NCI-H1417 treated with DMSO at 0.1 percent for 48 hours (cell line): ENCODE results near the gene TNNC2.
"Not testable (repeated sequence)": the region's sequence is repeated elsewhere in the genome, so short reads cannot be mapped to it uniquely, and the experiment has no call there.

Experiments
- DNase-seq: peaks from one replicate; lab custom pipeline; 2025; lab: John Stamatoyannopoulos, UW

The TNNC2 gene

DNA sequence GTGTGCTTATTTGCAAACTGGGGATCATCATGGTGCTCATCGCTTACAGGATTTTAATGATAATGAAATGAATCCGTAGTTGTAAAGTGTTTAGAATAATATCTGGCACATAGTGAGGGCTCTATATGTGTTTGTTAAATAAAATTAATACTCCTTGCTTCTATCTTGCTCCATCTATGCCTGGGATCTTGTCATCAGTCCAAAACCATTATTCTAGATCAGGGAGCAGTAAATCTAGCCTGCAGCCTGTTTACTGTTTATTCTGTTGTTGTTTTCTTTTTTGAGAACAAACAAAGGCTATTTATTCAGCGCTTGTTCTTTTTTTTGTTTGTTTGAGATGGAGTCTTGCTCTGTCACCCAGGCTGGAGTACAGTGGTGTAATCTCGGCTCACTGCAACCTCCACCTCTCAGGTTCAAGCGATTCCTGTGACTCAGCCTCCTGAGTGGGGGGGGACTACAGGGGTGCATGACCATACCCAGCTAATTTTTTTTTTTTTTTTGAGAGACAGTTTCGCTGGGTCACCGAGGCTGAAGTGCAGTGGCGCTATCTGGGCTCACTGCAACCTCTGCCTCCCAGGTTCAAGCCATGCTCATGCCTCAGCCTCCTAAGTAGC is 22.0 kb upstream of the TNNC2 start:
- no peak for DNase-seq

DNA sequence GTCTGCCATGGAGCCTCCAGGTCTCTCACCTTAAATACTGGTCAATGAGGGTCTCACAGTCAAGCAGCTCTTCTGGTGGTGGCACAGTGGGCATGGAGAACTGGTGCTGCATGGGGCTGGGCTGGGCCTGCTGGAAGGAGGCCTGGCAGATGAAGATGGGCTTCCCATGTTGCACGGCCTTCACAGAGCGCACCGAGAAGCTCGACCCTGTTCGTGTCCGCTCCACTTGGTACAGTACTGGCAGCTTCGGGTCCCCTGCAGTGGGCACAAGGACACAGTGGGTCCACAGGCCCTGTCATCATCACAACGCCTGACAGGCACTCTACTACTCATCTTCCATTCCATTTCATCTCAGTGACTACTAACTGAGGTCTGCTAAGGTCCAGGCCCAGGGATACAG is 21.3 kb upstream of the TNNC2 start:
- no peak for DNase-seq

DNA sequence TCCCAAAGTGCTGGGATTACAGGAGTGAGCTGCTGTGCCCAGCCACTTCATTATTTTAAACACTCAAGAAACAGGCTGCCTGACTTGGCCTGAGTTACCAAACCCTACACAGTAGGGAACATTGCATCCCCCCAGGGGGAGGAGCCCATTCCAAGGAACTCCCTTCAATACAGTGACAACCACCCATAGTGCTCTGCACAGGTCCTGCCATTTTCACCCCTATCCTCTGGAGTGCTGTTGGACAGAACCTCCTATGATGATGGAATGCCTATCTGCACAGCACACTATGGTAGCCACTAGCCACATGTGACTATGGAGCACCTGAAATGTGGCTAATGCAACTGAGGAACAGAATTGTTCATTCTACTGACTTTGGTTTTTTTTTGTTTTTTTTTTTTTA is 18.3 kb upstream of the TNNC2 start:
- DNase-seq: no peak

DNA sequence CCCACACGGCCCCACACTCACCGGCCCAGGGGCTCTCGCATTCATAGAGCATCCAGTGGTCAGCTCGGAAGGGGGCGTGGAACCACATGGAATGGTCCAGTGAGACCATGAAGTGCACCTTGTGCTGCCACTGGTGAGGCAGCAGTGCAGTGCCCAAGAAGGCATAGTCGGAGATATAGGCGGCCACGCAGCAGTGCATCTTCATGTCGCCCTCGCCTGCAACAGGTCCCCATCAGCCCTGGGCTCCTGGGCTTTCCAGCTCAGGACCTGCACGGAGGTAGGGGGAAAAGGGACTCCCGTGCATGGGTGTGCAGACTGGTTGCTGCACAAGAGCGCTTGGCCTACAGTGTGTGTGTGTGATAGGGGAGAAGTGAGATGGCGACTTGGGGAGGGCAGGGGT is 16.4 kb upstream of the TNNC2 start:
- DNase-seq: no peak

DNA sequence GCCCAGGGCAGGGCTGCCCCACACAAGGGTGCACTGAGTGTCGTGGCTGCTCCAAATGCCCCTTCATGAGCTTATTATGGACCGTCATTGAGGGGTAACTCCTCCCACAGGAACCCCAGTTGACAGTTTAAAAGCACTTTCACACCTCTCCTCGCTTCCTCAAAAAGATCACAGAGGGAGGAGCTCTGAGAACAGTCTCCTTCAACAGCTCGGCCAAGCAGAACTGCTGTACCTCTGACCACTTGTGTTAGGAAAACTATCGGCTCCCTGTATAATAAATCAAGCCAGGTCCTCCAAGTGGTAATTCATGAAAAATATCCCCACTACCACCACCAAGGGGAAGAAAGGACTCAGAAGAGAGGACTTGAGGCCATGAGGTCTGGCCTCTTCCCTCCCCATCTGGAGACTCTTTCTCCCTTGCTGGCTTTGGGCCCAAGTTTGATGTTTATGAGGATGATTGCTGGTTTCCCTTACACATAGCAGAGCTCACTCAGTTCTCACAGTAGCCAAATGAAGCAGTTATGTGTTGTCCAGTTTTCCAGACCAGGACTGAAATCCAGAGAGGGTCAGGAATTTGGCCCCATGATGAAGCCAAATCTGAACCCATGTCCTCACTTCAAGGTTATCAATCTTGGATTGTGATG is 15.2 kb upstream of the TNNC2 start:
- no peak for DNase-seq

DNA sequence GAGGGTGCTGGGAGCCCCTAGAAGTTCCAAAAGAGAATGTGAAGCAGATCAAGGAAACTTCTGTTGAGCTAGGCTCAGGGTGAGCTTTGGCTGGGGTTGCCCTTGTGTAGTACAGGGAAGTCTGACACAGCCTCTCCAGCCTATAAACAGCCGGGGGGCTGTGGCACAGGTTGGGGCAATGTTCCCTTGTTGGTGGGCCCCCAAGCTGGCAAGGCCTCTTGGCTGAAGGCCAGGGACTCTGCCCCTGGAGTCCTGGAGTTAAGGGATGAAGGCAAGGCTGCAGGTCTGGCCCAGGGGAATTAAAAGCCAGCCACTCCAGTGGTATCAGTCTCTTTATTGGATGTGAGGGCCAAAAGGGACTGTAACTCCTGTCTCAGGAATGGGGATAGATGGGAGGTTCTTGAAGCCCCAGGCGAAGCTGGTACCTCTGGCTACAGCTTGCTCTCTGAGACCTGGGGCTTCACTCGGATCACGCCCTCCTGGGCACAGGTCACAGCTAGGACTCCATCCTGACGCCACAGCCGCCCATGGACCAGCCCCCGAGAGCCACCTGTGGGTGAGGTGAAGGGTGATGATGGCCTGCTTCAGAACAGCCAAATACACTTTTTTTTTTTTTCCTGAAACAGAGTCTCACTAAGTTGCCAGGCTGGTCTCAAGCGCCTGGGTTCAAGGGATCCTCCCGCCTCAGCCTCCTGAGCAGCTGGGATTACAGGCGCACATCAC is 14.5 kb upstream of the TNNC2 start:
- no peak for DNase-seq

DNA sequence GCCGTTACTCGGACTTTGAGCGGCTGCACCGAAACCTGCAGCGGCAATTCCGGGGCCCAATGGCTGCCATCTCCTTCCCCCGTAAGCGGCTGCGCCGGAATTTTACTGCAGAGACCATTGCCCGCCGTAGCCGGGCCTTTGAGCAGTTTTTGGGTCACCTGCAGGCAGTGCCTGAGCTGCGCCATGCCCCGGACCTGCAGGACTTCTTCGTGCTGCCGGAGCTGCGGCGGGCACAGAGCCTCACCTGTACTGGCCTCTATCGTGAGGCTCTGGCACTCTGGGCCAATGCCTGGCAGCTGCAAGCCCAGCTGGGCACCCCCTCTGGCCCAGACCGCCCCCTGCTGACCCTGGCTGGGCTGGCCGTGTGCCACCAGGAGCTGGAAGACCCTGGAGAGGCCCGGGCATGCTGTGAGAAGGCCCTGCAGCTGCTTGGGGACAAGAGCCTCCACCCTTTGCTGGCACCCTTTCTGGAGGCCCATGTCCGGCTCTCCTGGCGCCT is 13.6 kb upstream of the TNNC2 start:
- no peak for DNase-seq

DNA sequence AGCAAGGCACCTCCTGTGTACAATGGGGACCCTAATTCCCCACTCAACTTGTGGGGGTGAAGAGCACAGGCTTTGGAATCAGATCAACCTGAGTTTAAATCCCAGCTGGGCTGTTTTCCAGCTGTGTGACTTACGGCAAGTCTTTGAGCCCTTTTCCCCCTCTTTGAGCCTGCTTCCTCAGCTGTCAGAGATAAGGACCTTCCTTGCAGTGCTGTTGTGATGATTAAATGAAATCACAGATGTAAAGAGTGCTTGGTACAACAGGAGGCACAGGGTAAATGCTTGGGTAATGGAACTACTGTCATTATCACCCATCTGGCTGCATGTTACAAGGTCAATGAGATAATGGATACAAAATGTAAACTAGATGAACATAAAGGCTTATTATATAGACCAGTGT is 9.7 kb upstream of the TNNC2 start:
- DNase-seq: no peak

DNA sequence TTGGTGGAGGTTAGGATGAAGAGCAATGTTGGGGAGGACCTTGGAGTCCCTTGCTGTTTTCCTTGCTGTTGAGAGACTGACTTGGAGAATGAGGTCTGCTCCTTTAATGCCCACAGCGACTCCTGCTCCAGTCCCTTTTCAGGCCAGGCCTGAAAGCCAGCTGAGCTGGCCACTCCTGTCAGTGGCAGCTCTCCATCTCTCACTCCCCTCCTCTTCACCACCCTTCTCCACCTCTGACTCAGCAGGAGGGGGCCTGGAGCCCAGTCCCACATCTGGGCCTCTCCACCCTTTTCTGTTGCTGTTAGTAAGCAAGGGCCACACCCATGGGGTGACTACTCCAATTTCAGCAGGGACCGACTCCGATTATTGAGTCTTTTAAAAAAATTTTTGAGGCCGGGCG is 8.7 kb upstream of the TNNC2 start:
- DNase-seq: no peak

DNA sequence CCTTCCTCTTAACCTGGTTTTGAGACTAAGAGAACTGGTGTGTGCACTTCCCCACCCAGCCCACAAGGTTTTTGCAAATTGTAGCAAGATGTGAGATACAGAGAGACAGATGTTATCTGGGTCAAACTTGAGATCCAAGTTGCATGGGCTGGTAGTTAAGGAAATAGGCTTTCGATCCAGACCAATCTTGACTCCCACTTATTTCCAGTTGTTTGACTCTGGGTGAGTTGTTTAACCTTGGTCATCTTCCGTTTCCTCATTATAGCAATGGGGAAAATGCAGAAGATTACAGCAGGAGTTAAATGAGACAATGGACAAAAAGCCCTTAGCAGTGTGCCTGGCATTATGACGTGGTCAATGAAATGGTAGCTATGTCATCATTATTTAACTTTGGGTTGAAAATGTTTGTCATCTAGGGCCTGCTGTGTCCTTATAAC is 8.2 kb upstream of the TNNC2 start:
- no peak for DNase-seq

DNA sequence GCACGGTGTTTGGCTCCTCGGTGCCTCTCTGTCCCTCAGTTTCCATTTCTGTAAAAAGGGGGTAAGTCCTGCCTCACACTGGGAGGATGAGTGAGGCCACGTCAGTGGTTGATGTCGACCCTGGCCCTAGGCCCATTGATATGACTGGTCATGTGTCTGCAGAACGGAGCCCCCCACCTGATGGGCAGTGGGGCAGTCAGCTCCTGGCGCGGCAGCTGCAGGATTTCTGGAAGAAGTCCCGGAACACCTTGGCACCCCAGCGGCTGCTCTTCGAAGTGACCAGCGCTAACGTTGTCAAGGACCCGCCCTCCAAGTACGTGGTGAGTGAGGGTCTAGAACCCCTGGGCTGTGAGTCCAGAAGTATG is 7.7 kb upstream of the TNNC2 start:
- no peak for DNase-seq

DNA sequence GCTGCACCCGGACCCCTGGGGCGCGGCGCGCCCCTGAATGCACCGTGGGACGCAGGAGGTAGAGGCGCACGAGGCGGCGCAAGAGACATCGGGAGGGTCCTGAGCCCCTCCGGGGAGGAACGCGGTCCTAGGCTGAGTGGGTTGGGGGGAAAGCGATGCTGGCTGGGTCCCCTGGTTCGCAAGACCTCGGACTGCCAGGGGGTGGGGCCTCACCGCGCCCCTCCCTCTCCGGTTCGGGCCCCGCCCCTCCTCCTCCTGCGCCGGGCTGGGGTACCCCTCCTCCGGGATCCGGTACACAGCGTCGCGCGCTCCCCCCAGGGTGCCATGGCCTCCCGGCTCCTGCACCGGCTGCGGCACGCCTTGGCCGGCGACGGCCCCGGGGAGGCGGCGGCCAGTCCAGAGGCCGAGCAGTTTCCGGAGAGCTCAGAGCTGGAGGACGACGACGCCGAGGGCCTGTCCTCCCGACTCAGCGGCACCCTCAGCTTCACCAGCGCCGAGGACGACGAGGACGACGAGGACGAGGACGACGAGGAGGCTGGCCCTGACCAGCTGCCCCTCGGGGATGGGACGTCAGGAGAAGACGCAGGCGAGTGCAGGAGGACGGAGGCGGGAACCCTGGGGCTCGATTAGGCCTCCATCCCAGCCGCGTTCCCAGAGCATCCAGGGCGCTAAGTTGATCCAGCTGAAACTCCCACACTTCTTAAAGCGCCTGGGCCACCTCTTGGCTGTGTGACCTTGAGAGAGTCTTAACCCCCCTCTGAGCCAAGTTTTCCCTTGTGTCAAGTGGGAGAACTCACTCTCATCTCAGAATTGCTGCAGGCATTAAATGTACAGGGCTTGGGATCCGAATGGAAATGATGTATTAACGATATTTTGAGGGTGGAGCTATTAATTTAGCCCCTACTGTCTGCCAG is 7.0 kb upstream of the TNNC2 start:
- no peak for DNase-seq

DNA sequence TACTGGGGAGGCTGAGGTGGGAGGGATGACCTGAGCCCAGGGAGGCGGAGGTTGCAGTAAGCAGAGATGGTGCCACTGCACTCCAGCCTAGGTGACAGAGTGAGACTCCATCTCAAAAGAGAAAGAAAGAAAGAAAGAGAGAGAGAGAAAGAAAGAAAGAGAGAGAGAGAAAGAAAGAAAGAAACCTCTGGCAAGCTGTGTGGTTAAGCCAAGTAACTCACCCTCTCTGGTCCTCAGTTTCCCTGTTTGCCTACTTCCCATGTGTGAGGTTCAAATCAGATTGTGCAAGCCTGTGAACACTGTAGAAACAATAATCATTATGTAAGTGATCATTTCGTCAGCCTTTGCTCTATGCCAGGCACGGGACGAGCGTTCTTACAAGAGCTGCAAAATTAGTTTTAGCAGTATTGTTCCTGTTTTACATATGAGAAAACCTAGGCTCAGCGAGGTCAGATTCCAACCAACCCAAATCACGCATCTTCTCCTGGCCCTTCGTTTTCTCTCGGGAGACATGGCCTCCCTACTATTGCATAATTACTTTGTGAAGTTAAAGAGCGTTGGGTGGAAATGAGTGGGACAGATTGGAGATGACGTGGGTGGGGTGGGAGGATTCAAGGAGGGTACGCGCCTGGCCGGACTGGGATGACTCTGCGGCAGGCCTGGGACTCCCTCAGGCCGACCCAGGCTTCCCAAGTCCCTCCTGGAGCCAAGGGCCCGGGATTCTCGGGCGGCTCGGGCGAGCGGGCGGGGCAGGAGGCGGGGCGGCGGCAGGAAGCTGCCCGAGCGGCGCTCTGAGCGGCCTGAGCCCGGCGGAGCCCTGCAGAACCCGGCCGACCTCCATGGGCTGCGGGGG is 6.1 kb upstream of the TNNC2 start, which contains the start of gene SNX21:
Gene SNX21, plus strand, starts transcription at position 770 of the 853 bp plus-strand sequence. CDS start 121 bp downstream, outside the sequence.
- no peak for DNase-seq

DNA sequence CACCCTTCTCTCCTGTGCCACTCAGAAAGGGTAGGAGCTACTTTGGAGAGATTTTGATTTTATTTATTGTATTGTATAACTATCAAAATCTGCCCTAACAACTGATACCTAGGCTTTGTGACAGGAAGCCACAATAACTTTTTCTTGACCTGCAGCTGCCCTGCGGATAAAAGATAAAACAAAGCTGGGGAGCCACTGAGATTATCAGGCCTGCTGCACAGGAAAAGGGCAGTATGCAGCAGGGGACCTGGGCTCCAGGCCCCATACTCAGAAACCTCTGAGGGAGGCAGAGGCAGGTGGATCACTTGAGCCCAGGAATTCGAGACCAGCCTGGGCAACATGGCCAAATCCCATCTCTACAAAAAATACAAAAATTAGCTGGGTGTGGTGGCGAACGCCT is 5.5 kb upstream of the TNNC2 start:
- no peak for DNase-seq

DNA sequence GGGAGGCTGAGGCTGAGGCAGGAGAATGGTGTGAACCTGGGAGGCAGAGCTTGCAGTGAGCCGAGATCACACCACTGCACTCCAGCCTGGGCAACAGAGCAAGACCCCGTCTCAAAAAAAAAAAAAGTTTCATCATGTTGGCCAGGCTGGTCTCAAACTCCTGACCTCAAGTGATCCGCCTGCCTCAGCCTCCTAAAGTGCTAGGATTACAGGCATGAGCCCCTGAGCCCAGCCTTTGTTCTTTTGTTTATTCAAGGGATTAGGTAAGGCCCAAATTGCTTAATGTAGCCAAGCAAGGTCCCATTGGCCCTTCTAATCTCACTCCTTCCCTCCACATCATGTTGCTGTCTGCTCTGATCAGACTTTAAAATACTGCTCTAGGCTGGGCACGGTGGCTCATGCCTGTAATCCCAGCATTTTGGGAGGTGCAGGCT is 2.6 kb upstream of the TNNC2 start:
- not testable (repeated sequence) for DNase-seq

DNA sequence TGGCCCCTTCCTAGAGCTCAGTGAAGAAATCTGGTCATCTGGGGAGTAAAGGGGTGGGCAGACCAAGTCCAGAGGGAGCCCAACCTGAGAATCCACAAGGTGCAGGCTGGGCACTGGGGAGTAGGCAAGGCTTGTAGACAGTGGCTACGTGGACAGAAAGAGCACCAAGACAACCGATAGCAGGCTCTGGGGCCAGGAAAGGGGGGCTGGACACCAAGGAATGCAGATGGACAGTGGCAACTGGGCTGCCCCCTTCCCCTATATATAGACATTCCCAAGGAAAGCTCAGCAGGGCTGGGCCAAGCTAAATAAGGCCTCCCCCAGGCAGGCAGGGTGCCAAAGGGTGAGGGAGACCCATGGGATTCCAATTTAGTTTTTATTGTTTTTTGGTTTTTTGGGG is 1.5 kb upstream of the TNNC2 start:
- no peak for DNase-seq

DNA sequence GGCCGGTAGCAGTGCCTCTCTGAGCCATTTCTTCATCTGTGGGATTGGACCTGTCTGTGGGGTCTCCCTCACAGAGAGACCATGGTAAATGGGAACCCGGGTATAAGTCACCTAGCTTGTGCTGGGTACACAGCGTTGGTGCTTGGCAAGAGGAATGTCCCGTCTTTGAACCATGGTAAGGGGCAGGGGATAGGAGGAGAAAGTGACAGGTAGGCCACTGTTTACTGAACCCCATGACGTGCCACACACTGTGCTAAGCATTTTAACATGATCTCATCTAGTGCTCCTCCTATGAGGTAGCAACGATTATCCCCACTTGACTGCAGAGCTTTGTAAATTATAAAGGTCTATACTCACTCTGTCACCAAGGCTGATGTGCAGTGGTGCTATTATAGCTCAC is 600 bp upstream of the TNNC2 start:
- no peak for DNase-seq

DNA sequence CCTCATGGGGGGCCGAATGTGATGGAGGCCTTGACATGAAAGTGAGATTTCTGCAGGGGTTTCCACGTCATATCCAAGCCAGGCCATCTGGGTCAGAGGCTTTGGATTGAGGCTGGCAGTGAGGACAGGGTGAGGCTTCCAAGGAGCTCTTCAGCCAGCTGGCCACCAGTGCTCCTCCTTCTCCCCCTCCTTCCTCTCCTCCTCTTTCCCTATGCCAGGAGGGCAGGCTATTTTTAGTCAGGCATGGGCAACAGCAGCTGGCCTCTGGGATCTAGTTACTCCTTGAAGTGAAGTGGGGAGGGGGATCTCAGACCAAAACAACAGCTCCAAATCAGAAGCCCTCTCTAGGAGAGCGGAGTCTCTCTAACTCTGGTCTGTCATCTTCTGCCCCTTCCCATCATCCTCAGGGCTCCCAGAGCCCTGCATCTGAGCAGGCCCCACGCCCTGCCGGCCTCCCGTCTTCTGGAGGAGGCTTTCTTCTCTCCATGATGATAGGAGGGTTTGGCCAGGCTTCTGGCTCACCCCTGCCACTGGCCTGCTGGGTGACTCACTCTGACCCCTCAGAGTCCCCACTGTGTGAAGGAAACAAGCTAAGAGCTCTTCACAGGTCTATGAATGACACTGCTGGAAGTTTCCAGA is 612 bp downstream of the TNNC2 start:
- no peak for DNase-seq

DNA sequence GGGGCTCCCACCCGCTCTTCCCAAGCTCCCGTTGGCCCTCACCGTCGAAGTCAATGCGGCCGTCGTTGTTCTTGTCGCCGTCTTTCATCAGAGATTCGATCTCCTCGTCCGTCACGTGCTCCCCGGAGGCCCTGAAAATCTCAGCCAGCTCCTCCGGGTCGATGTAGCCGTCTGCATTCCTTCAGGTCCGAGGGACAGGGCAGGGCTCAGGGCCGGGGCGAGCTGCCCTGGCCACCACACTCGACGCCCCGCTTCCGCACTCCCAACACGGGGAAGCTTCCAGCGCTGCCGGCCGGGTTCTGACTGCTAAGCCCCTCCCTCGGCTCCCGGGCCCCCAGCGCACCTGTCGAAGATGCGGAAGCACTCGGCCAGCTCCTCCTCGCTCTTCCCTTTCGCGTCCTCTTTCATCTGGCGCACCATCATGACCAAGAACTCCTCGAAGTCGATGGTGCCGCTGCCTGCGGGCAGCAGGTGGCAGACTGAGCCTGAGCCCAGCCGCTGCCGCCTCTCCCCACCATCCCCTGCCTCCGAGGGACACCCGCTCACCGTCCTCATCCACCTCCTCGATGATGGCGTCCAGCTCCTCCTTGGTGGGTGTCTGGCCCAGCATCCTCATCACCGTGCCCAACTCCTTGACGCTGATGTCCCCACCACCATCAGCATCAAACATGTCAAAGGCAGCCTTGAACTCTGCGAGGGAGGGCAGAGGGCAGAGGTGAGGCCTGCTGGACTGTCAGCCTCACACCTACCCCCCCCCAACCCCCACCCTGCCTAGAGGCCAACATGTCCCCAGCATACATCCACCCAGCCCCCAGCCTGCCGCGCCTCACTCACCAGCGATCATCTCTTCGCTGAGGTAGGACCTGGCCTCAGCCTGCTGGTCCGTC is 2.9 kb downstream of the TNNC2 start:
- DNase-seq: no peak

DNA sequence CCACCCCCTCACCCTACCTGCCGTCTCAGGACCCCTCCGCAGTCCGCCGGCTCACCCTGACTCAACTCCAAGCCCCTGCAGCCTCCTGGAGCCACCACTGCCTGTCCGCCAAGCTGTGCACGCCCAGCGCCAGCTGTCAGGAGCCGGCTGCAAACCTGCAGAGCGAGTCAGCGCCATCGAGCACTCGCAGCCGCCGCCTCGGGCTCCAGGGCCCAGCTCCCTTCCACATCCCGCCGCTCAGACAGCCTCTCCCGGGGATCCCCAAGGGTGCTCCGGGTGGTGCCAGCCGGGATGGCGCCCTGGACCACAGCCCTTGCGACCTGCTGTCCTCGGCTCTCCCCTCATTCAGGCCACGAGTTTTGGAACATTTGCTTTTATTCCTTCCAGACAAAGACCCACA is 4.3 kb downstream of the TNNC2 start:
- no peak for DNase-seq
